HG02759 (cell line): ENCODE measurements around the gene CNN2.
A peak's percentile ranks its signal among the peaks of the same experiment; 100 is the strongest.
"Not testable (repeated sequence)": the region's sequence is repeated elsewhere in the genome, so short reads cannot be mapped to it uniquely, and the experiment has no call there.

Experiments used
- ATAC-seq: cut with Tn5 transposase; IDR thresholded peaks from one replicate; pipeline ENCODE4 v1.9.1; 2021; ENCODE audit warnings: mild to moderate bottlenecking, moderate library complexity; ENCODE audit not compliant: unreplicated experiment

The CNN2 gene

DNA sequence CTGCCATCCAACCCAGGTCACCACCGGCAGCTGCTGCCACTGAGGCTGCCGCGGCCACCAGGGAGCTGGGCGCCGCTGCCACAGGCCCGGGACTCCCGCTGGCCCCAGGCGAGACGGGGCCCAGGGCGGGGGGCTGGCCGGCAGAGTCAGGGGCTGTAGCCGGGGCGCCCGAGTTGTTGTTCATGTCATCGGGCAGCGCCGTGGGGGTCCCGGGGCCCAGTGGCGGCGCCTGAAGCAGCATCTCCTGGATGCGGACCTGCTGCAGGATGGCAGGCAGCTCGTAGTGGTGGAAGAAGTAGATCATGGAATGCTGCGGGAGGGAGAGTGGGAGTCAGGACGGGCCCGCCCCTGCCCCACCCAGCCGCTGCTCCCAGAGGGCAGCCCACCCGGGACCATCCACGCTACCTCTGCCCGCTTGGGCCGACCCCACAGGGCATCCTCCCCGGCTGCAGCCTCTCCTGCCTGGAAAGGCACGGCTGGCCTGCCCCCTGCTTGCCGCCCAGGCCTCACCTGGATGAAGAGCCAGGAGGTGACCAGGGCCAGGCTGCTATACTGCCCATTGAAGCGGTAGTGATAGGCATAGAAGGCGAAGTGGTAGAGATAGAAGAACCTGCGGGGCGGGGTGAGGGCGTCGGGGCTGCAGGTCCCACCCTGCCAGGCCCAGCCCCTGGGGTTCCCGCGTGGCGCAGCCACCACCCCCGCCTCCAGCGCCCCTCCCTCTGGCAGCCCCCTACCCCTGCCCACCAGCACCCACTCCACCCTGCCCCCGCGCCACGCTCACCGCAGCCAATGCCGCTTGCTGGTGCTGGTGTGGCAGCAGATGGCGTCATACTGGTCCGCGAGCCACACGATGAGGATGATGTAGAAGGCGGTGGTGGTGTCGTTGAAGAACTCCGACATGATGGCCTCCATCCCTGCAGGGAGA, 15.6 kb upstream of the CNN2 start:
- ATAC-seq = no peak

DNA sequence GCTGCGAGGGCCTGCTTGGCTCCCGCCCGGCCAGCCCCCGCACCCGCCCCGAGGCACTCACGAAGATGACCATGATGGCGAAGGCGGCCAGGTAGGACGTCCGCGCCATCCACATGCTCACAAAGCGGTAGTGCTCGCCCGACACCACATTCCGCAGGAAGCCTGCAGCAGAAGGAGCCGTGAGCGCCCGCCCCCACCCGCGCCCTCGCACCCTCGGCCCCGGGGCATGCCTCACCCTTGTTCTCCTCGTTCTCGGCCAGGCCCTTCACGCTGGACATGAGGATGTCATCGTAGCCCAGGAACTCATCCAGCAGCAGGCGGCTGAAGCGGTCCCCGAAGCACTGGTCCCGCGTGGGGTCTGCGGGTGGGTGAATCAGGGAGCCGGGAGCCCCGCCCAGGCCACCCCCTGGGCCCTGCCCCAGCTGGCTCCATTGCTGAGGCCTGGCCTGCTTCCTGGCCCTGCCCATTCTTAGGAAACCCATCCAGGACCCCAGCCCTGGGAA, 14.5 kb upstream of the CNN2 start:
- no peak for ATAC-seq

DNA sequence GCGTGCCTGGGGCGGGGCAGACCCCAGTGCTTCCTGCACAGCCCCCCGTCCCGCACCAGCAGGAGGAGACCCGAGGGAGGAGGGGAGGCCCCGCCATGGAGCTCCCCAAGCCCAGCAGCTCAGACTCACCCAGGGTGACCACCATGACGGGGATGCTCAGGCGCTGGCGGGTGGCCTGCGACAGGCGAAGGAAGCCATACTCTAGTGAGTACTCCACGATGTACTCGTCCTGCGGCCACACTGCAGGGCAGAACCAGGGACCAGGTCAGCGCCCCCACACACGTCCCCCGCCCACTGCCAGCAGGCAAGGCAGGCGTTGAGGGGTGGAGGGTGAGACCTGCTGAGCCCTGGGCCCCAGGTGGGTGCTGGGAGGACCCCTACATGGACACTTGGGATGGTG, 14.1 kb upstream of the CNN2 start:
- no peak for ATAC-seq

DNA sequence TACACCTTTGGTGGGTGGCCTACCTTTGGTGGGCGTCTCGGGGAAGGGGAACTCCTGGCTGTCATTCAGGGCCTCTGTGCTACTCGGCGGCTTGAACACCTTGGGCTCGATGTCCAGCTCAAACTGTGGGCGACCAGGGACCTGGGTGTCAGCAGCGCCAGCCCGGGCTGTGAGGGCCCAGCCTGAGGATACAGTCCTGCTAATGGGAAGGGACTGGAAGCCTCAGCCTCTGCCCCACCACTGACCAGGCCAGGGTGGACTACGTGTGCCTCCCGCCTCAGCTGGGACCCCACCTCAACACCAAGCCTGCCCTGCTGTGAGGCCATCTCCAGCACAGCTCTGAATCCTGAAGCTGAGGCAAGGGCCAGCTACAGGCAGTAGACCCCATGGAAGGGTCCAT, 13.2 kb upstream of the CNN2 start:
- no peak for ATAC-seq

DNA sequence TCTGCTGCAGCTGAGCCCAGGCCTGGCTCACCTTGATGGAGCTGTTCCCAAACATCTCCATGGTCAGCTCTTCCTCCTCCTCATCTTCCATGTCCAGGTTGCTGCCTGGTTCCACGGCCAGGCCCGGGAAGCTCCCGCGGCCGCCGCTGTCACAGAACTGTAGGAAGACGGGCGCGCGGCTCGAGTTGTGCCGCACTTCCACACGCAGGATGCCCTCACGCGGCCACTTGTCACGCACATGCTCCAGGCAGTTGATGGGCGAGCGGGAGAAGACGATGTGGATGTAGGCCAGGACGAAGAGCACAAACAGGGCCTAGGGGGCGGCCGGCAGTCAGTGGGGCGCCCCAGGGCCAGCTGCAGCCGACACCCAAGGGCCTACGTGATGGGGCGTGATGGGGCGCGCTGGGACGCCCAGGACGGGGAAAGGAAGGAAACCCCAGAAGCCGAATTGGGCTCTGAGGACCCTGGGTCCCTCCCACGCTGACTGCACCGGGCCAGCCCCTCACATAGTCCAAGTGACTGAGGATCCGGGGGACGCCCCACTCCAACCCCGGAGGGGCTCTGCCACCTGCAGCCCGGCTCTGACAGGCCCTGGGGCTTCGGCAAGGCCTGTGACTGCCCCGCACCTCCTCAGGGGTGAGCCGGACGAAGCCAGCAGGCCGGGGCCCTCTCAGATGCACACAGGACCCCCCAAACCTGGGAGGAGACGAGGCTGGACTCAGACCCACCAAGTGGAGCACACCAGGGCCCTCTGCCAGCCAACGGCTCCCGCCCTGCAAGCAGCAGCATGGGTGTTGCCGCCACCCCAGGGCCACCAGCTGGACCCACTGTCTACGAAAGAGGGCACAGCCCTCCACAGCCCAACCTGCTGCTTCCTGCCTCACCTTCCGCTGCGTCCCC, 12.0 kb upstream of the CNN2 start:
- no peak for ATAC-seq

DNA sequence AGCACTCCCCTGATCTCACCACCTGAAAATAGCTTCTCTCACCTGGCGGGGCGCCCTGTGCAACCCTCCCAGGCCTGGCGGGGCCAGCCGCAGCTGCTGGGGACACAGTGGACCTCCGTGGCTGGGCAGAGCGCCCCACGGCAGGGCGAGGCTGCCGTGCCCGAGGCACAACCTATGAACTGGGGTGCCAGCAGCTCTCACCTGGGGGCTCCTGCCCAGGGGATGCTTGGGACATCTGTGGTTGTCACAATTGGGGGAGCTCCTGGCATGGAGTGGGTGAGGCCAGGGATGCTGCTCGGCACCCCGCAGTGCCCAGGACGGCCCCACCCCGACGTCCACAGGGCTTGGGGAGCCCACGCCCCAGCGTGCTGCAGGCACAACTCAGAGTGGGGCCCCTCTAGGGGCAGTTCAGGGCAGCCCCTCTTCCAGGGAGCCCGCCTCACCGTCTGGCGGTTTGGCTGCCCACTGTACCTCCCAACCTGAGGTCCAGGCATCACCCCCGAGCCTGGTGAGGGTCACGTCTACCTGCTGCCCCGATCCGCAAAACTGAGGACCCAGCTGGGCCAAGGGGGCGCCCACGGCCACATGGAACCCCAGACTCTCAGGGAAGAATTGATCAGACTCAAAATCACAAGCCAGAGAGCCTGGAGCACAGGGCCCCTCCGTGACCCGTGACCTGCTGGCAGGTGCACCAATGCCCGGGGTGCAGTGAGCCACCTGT, 11.2 kb upstream of the CNN2 start:
- no peak for ATAC-seq

DNA sequence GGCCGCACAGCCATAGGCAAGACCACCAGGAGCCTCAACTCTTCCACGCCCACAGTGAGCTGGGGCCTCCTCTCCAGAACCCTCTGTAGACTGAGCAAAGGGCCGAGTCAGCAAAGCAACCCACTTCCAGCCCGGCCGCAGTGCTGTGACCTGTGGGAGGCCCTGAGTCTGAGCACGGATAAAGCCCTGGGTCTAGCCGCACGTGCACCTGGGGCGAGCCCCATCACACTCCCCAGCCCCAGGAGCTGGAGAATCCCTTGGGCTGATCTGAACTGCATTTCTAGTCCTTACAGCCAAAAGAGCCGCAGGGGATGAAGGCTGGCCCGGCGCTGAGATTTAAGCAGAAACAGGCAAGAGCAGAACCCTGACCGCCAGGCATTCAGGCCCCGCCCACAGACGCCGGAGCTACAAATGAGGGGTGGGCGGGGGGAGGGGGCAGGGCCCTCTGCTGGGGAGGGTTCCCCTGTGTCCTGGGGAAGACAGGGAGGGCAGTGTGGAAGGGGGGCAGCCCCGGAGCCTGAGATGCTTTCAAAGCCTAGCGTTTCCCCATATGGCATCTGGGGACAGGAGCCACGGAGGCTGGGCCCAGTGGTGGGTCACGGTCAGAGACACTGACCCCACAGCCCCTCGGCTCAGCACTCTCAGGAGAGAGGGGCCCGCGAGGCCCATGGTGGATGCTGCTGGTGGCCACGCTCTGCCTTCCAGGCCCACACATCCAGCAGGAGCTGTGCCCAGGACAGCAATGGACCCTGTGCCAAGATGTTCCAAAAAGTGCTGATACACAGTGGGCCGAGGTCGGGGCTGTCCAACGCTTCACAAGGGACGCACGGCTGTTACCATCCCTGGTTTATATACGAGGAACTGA, 10.4 kb upstream of the CNN2 start:
- ATAC-seq = no peak

DNA sequence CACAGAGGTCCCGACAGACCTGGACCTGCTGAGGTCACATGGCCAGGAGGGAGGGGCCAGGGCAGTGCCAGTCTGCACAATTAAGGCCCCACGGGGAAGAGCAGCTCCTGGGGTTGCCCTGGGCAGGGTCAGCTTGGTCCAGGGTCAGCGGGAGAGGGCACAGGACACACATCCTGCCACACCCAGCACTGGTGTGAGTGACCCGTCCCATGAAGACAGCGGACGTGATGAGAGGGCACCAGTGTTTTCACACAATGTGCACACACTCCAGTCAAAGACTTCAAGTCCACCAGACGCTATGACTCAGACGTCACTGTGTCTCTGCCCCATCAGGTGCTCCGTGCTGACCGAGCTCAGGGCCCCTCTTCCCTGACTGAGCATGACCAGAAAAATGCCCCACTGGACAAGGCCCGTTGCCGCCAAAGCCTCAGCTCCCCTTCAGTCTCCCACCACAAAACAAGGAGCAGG, 9.7 kb upstream of the CNN2 start:
- ATAC-seq = no peak

DNA sequence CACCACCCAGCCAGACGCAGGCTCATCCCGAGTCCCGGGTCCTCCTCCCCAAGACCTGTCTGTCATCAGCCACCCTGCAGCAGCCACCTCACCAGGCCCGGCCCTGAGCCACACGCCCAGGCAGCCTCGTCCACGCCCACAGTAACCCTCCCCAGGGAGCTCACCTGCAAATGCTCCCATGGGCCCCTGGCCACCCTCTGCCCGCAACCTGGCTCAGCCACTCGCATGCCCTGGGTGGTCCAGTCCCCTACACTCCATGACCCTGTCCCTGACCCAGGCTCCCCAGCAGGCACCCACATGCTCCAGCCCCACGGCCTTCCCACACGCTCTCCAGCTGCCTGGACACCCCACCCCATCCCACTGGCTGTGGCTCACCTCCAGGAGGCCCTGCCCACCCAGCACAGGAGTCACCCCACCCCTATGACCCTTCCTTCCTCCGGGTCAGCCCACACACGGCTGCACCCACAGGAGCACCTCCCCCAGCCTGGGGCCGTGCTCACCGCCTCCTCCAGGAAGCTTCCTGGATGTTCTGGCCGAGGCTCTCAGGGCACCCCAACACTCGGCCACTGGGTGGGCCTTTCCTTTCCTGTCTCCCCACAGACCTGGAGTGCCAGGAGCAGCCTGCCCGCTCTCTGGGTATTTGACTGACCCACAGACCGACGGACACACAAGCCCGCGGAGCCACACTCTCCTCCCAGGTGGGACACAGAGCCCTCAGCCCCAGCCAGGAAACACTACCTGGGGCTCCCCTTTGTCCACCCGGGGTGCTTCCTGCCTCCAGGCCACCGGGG, 9.1 kb upstream of the CNN2 start:
- no peak for ATAC-seq

DNA sequence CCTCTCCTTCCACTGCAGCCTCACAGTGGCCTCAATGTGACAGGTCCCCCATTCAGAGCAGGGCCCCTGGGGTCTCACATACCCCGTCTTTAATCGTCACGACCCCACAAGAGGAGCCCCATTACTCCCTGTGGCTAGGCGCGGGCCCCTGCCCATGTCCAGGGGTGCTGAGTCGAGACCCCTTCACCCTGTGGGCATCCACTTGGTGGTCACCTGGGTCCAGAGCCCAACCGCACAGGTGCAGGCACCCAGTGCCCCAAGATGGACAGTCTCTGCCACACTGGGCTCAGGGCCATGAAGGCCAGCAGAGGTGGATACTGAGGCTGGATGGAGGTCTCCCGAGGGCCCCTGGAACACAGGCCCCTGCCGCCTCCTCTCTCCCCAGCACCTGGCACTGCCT, 8.5 kb upstream of the CNN2 start:
- ATAC-seq = no peak

DNA sequence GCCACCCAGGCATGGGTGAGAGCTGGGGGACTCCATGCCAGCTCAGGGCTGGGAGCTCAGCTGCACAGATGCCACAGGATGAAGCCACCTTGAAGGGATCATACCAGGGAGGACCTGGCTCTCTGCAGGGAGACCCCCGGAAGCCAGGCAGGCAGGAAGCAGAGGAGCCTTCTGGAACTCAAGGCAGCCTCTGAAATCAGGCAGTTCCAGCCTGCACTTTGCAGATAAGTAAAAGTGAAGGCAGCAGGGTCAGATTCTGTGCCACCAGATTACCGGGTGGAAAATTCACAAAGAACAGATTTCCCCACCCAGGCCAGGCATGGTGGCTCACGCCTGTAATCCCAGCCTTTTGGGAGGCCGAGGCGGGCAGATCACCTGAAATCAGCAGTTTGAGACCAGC, 8.0 kb upstream of the CNN2 start:
- no peak for ATAC-seq

DNA sequence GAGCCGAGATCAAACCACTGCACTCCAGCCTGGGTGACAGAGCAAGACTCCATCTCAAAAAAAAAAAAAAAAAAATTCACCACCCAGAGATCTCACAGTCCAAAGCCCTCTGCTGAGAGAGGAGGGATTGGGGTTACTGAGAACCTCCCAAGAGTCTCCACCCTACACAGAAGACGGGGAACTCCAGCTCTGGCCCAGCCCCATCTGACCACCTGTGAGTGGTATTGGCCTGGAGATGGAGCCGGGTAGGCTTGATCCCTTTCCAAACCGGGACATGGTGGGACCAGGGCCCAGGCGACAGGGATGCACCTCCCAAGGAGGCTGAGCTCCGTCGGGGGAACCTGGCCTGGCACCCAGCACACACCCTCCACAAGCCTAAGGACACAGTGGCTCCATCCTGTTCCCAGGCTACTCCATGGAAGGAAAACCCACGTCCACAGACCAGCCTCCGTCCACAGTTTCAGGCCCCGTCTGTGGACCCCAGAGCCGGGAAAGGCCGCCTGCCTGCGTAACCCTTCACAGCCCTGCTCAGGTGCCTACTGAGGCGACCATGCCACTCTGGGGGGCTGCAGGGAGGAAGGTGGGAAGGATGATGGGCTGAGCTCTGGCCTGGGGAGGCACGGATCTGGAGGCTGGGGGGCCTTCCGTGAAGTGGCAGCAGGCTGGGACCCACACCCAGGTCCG, 7.3 kb upstream of the CNN2 start:
- no peak for ATAC-seq

DNA sequence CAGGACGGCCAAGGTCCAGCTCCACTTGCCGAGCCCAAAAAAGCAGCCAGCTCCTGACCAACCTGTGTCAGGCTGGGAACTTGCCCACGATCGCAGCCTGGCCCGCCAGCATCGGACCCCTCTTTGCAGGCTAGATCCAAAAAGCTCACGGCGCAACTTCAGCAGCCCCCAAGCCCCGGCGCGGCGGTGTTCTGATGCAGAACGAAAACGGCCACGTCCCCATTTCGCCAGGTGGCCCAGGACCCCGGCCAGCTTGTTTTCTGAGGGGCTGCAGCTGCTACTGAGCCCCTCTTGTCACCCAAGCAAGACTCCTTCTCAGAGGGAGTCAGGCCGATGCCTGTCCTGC, 6.8 kb upstream of the CNN2 start:
- ATAC-seq = no peak

DNA sequence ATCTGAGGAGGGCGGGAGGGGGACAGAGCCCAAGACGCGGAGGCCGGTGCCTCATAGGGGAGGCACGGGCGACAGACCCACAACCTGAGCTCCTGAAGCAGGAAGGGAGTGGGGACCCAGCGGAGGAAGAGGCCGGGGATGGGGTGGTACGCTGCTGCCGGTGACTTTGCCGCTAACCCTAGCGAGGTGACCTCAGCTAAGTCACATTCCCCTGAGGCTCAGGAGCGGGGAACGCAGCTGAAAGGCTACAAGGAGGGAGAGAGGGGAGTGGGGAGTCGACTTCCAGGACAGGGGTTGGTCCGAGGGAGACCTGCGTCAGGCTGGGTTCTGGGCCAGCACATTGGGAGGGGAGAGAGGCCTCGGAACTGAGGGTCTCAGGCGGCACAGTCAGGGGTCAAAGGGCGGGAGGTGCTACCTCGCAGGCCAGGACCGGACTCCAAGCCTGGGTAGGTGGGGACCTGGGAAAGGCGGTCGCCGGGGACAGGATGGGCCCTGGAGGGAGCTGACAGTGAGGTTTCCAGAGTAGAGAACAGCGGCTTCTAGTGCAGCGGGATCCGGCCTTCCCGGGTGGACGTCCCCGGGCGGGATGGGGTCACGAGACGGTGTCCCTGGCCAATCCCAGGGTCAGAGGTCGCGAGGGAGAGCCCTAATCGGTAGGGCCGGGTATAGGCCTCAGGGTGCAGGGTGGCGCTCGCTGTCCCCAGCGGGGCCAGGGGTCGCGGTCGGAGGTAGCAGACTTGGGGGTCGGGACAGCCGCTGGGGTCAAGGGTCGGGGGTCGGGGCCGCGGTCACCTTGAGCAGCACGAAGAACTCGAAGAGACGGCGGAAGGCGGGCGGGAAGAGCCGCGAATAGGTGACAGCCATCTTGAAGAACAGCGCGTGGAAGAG, 6.2 kb upstream of the CNN2 start:
- no peak for ATAC-seq

DNA sequence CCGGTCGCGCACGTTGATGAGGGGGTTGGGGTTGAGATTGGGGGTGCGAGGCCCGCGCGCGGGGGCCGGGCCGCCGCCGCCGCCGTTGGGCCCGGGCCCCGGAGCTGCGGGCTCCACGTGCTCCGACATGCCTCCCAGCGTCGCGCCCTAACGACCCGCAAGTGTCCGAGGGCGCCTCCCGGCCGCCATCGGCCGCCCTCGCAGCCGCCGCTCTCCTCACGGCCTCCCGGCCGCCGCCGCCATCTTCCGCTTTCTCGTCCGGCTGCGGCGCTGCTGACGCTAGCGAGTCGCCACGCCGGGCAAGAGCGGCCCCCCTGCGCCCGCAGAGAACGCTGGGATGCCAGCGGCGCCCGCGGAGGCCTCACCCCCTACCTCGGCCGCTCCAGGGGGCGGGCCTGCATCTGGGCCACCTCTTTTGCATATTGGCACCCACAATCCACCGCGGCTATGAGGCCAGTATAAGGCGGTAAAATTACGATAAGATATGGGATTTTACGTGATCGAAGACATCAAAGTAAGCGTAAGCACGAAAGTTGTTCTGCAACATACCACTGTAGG, 5.5 kb upstream of the CNN2 start, which contains the start of gene TMEM259:
Gene TMEM259, minus strand, starts transcription at position 256 of the 558 bp plus-strand sequence. Its CDS starts 127 bp downstream, at position 129.
- peak; percentile 86 for ATAC-seq

DNA sequence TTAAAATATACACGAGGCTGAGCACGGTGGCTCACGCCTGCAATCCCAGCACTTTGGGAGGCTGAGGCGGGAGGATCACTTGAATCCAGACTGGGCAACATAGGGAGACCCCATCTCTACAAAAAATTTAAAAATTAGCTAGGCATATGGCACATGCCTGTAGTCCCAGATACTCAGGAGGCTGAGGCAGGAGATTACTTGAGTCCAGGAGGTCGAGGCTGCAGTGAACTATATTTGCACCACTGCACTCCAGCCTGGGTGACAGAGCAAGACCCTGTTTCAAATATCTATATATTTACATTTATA, 2.6 kb upstream of the CNN2 start:
- not testable (repeated sequence) for ATAC-seq

DNA sequence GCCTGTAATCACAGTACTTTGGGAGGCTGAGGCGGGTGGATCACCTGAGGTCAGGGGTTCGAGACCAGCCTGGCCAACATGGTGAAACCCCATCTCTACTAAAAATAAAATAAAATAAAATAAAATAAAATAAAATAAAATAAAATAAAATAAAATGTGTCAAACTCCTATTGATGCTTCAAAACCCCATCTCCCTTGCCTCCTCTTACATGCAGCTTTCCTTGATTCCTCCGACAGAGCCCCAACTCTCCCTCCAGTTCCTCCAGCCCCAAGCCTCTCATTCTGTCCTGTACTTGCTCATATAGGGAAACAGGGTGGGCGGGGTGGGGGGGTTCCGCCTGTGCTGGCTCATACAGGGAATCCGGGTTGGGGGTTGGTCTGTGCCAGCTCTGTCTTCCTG, 1.3 kb upstream of the CNN2 start:
- not testable (repeated sequence) for ATAC-seq
